CD4-positive, alpha-beta T cell (primary cell): ENCODE measurements around the gene PMAIP1. TPM values are rescaled to one million over a fixed set of nuclear protein-coding genes. Genes with fewer than 3 reads are reported as not detected.

Experiments used
- ATAC-seq: fragments of 200-7000 bp; cut with Tn5 transposase; one replicate; pipeline ENCODE4 v1.10.0; 2022; ENCODE audit warnings: mild to moderate bottlenecking; ENCODE audit not compliant: poor library complexity
- CTCF ChIA-PET: fragments of 350-600 bp; sonication (Branson Sonifier 250); formaldehyde crosslinking; loops from one replicate; lab custom pipeline; 2021; ENCODE audit warnings: antibody characterized with exemption, inconsistent platforms; lab: Charles Lee
- POLR2A ChIA-PET: fragments of 350-600 bp; sonication (Branson Sonifier 250); formaldehyde crosslinking; loops from one replicate; lab custom pipeline; 2021; ENCODE audit warnings: antibody characterized with exemption, inconsistent platforms; lab: Charles Lee
- DNase-seq, 14 experiments: peaks; one replicate each; pipeline ENCODE4 v3.0.0-alpha.2; 2013 to 2020; ENCODE audit warnings: mixed read lengths in 2 of 14
- H3K27ac ChIP-seq, 2 donors: one replicate each; pipeline versions ENCODE4 v1.5.1 to v1.7.0; 2013; ENCODE audit warnings: low read length in 2 of 2, low read depth in 1 of 2, mild to moderate bottlenecking in 1 of 2
- H3K27me3 ChIP-seq, 2 experiments: 1 replicate in 1 of 2; 2 replicates in 1 of 2; pipeline versions ENCODE4 v1.6.1 to v1.7.0; 2013; ENCODE audit warnings: low read length in 2 of 2, control low read depth in 1 of 2, mild to moderate bottlenecking in 1 of 2, moderate library complexity in 1 of 2; ENCODE audit not compliant: insufficient read depth in 2 of 2, control insufficient read depth in 1 of 2
- H3K36me3 ChIP-seq: one replicate; pipeline ENCODE4 v1.6.1; 2013; ENCODE audit warnings: low read length, control low read depth; ENCODE audit not compliant: insufficient read depth
- H3K4me1 ChIP-seq: one replicate; pipeline ENCODE4 v1.6.1; 2013; ENCODE audit warnings: low read length, control low read depth; ENCODE audit not compliant: insufficient read depth
- H3K4me3 ChIP-seq: one replicate; pipeline ENCODE4 v1.5.1; 2013; ENCODE audit warnings: mild to moderate bottlenecking, low read length, moderate library complexity
- H3K9me3 ChIP-seq, 2 experiments: 1 replicate in 1 of 2; 2 replicates in 1 of 2; pipeline versions ENCODE4 v1.6.1 to v1.7.0; 2013; ENCODE audit warnings: low read length in 2 of 2, mild to moderate bottlenecking in 2 of 2, control low read depth in 1 of 2, moderate library complexity in 1 of 2; ENCODE audit not compliant: control insufficient read depth in 1 of 2, insufficient read depth in 1 of 2
- H3K27ac Mint-ChIP-seq: one replicate; pipeline ENCODE4 v1.8.0; 2020; ENCODE audit warnings: mixed read lengths
- H3K27me3 Mint-ChIP-seq: one replicate; pipeline ENCODE4 v1.8.0; 2021; ENCODE audit warnings: mixed read lengths
- H3K36me3 Mint-ChIP-seq: one replicate; pipeline ENCODE4 v1.8.0; 2021; ENCODE audit warnings: low read depth, mixed read lengths
- H3K4me1 Mint-ChIP-seq: one replicate; pipeline ENCODE4 v1.8.0; 2021; ENCODE audit warnings: low read depth, mixed read lengths
- H3K4me3 Mint-ChIP-seq: one replicate; pipeline ENCODE4 v1.8.0; 2020; ENCODE audit warnings: mild to moderate bottlenecking, mixed read lengths
- H3K9me3 Mint-ChIP-seq: one replicate; pipeline ENCODE4 v1.8.0; 2020; ENCODE audit warnings: mixed read lengths
- CTCF ChIP-seq: fragments of 200-600 bp; IDR thresholded peaks from one replicate; pipeline ENCODE4 v1.8.0; 2022; ENCODE audit warnings: antibody characterized with exemption, mild to moderate bottlenecking
- intact Hi-C, 2 experiments: fragments of 100-400 bp; cut with DNase I in 1 of 2; cut with micrococcal nuclease in 1 of 2; formaldehyde crosslinking; loops; one replicate each; pipeline versions ENCODE4 v1.15.1 to v1.9.0; 2023 to 2025; cut with DNase I, micrococcal nuclease
- total RNA-seq, 174 experiments: library from RNA in 2 of 174; stranded (reverse) in 2 of 174; gene quantifications; one replicate each; pipeline ENCODE4 v1.2.3 and lab custom pipeline; 2021 to 2026

PMAIP1 gene
- total RNA-seq, 2 experiments from 2014 or later = 100 to 101 TPM

GRCh38 chr18:59861963-59862819 lies 37.6 kb upstream of the PMAIP1 start:
- H3K4me1 Mint-ChIP-seq = no peaks in the 10 kb centered on the region
- H3K27ac Mint-ChIP-seq = no peak overlapping the region
- H3K27ac ChIP-seq = no peak overlapping the region
- no peaks in the 10 kb centered on the region for H3K9me3 Mint-ChIP-seq
- no peak overlapping the region for H3K4me3 Mint-ChIP-seq
- H3K36me3 Mint-ChIP-seq = no peaks in the 10 kb centered on the region
- H3K27me3 Mint-ChIP-seq = no peaks in the 10 kb centered on the region
- H3K4me3 ChIP-seq = no peak overlapping the region
- no peak for TF ChIP-seq CTCF
- DNase-seq (no peak), ATAC-seq (no peak)
- no peaks in the 10 kb centered on the region for H3K4me1 ChIP-seq
- H3K36me3 ChIP-seq = no peaks in the 10 kb centered on the region
- CTCF ChIA-PET = no interaction called here
- no peaks in the 10 kb centered on the region for H3K27me3 ChIP-seq
- H3K9me3 ChIP-seq = no peaks in the 10 kb centered on the region
- intact Hi-C loops = no loop called here
- POLR2A ChIA-PET = no interaction called here

- Histone ChIP-seq H3K4me1 (no peaks in the 10 kb centered on the region), H3K4me3 (no peak overlapping the region), H3K36me3 (no peaks in the 10 kb centered on the region), H3K27ac (no peak overlapping the region), H3K9me3 (no peaks in the 10 kb centered on the region), H3K27me3 (no peaks in the 10 kb centered on the region)
- H3K9me3 Mint-ChIP-seq = no peaks in the 10 kb centered on the region
- H3K27ac Mint-ChIP-seq = no peak overlapping the region
- no peak for TF ChIP-seq CTCF
- no peaks in the 10 kb centered on the region for H3K36me3 Mint-ChIP-seq
- H3K4me3 Mint-ChIP-seq = no peak overlapping the region
- intact Hi-C loops = no loop called here
- POLR2A ChIA-PET = no interaction called here
- H3K27me3 Mint-ChIP-seq = no peaks in the 10 kb centered on the region
- no peak for ATAC-seq
- CTCF ChIA-PET = no interaction called here
- no peaks in the 10 kb centered on the region for H3K4me1 Mint-ChIP-seq
- DNase-seq = no peak
These were observed 34.4 kb upstream of the PMAIP1 start for GRCh38 chr18:59865241-59865986.

- H3K4me1 ChIP-seq = no peaks in the 10 kb centered on the region
- Mint-ChIP-seq H3K36me3 (no peaks in the 10 kb centered on the region), H3K9me3 (no peaks in the 10 kb centered on the region), H3K27me3 (no peaks in the 10 kb centered on the region), H3K4me3 (no peak overlapping the region), H3K27ac (no peak overlapping the region), H3K4me1 (no peaks in the 10 kb centered on the region)
- no peak overlapping the region for H3K4me3 ChIP-seq
- no peak overlapping the region for H3K27ac ChIP-seq
- CTCF ChIA-PET = no interaction called here
- H3K27me3 ChIP-seq = no peaks in the 10 kb centered on the region
- no peak for ATAC-seq
- intact Hi-C loops = no loop called here
- no peak for DNase-seq
- POLR2A ChIA-PET = no interaction called here
- H3K9me3 ChIP-seq = no peaks in the 10 kb centered on the region
- no peaks in the 10 kb centered on the region for H3K36me3 ChIP-seq
- TF ChIP-seq CTCF = no peak
These were observed 33.1 kb upstream of the PMAIP1 start for GRCh38 chr18:59866551-59867269.
